NCI-H82 treated with DMSO at 0.1 percent for 48 hours (cell line): Measurements from ENCODE around the gene ZNF564.
"Not testable (repeated sequence)": the region's sequence is repeated elsewhere in the genome, so short reads cannot be mapped to it uniquely, and the experiment has no call there.

ENCODE experiments used
- DNase-seq: peaks from one replicate; lab custom pipeline; 2025; ENCODE audit not compliant: unreplicated experiment; lab: John Stamatoyannopoulos, UW

The ZNF564 gene

DNA sequence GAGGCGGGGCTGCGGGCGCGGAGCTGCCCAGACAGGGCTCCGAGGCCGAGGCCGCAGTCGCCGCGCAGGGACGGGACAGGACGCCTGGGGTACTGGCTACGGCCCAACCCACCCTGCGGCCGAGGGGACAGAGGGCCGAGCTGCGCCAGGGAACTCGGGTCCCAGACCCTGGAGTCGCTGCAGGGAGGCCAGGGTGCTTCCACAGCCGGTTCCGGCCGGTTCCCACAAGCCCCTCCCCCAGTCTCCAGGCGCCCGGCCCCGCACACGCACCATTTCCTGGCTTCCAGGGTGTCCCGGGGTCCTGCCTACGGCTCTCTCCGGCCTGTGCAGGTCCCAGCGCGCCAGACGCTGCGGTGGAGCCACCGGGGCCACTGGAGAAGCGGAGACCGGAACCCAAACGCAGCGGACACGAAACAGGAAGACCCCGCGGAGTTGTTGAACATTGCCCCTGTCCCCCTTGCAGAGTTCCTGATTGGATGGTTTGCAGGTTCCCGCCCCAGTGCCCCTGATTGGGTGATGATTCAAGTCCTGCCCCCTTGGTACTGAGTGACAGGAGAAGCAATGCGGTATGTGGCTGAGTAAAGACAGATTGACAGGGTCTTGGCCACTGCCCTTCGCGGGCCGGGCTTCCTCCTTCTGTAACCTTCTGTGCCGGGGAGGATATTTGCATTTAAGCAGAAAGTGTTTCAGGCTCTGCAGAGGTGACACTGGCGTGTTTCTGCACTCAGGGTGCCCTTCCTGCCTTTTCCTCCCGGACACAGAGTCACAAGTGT is at the start of gene ZNF564:
ZNF564 (minus strand) TSS at position 423 of the 773 bp plus-strand sequence; CDS start at position 273, 150 bp downstream.
- DNase-seq: peak; percentile 100

DNA sequence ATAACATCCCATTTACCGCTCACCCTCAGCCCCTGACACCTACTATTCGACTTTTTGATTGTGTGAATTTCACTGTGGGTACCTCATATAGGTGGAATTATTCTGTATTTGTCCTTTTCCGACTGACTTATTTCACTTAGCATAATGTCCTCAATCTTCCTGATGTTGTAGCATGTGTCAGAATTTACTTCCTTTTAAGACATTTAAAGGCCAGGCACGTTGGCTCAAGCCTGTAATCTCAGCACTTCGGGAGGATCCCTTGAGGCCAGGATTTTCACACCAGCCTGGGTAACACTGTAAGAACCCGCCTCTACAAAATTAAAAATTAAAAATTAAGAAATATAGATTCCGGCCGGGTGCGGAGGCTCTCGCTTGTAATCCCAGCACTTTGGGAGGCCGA is 46.3 kb upstream of the ZNF564 start:
- no peak for DNase-seq

DNA sequence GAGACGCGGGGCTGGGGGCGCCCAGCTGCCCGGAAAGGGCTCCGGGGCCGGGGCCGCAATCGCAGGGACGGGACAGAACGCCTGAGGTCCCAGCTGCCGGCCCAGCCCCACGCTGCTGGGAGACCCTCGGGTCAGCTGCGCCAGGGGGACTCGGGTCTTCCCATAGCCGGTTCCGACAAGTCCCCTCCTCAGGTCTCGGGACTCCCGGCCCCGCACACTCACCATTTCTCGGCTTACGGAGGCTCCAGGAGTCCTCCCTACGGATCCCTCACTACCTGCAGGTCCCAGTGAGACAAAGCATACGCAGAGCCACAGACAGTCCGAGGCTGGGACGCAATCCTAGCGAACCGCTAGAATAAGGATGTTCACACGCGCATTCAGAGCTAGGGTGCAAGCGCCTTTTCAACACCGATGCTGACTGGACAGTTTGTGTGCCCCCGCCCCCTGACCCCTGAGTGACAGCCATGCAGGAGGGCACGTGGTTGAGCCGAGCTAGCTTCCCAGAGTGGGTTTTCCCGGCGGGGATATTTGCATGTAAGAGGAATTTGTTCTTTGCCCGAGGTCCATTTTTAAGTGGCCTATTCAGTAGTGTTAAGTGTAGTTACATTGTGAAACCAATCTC is 45.8 kb upstream of the ZNF564 start:
- DNase-seq: no peak

DNA sequence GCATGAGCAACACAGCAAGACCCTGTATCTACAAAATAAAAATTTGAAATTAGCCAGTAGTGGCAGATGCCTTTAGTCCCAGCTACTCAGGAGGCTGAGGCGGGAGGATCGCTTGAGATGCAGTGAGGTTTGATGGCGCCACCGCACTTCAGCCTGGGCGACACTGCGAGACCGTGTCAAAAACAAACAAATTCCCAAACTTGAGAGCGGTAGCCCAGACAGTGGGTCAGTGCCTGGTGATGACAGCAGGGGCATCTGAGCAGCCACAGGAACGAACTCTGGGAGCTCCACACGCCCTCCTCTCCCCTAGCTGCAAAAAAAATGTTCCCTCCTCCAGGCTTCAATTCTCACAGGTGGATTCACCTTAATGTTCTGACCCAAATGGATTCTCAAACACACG is 45.2 kb upstream of the ZNF564 start:
- DNase-seq: no peak

DNA sequence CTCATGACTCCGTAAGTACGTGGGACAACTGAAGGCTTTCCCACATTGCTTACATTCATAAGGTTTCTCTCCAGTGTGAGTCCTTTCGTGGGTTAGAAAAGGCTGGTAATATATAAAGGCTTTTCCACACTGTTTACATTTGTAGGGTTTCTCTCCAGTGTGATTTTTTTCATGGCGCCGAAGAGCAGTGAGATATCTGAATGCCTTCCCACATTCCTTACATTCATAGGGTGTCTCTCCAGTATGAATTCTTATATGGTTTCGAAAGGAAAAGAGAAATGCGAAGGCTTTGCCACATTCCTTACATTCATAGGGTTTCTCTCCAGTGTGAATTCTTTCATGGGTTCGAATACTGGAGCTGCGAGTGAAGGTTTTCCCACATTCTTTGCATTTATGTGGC is 29.8 kb upstream of the ZNF564 start:
- DNase-seq: no peak

DNA sequence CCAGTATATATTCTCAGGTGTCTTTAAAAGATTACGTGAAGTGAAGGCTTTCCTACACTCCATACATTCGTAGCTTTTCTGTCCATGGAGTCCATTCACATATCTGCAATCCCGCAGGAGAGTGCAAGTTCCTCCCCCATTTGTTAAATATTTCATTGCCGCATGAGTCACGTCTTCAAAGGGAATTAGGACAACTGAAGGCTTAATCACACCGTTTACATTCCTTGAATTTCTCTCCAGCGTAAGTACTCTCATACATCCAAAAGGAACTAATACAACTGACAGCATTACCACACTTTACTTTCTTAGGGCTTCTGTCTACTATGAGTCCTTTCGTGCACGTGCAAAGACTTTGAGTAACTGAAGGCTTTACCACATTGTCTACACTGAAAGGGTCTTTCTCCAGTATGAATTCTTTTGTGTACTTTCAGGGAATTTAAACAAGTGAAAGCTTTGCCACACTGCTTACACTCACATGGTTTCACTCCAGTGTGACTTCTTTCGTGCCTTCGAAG is 29.0 kb upstream of the ZNF564 start:
- no peak for DNase-seq

DNA sequence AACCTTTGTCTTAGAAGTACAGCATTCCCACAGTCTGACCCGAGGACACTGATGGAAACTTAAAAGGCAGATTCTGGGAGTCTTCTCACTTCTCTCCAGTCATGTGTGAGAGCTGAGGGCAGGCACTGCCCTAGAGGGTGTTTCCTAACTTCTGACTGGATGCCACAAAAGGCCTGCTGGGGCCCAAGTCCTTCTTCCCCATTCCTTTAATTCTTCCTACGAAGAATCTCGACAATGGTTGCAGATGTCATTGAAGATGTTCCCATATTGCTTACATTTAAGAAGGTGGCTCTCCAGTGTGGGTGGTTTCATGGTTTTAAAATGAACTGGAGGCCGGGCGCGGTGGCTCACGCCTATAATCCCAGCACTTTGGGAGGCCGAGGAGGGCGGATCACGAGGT is 27.4 kb upstream of the ZNF564 start:
- DNase-seq: no peak

DNA sequence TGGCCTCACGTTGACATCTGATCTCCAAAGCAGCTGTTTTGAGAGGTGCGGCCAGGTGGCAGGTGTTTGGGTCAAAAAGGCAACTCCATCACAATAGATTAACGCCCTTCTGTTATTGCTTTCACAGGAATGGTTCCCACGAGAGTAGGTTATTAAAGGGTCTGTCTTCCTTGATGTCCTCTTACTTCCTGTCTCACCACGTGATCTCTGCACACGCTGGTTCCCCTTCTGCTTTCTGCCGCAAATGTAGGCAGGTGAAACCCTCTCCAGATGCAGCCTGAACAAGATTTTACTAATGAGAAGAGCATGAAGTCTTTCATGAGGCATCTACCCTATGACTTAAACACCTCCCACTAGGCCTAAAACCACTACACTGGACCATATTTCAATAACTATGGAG is 22.8 kb upstream of the ZNF564 start:
- no peak for DNase-seq

DNA sequence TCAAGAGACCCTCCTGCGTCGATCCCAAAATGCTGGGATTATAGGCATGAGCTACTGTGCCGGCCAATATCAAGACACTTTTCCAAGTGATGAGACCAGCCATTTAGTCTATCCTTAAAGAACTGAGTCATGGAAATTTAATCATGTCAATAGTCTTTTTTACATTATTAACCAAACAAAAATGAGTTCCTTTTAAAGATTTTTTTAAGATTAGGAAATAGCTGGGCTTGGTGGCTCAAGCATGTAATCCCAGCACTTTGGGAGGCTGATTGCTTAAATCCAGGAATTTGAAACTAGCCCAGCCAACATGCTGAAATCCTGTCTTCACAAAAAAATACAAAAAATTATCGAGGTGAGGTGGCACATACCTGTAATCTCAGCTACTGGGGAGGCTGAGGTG is 16.7 kb upstream of the ZNF564 start:
- no peak for DNase-seq

DNA sequence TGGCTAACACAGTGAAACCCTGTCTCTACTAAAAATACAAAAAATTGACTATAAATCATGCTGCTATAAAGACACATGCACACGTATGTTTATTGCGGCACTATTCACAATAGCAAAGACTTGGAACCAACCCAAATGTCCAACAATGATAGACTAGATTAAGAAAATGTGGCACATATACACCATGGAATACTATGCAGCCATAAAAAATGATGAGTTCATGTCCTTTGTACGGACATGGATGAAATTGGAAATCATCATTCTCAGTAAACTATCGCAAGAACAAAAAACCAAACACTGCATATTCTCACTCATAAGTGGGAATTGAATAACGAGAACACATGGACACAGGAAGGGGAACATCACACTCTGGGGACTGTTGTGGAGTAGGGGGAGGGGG is 15.1 kb upstream of the ZNF564 start:
- DNase-seq: not testable (repeated sequence)

DNA sequence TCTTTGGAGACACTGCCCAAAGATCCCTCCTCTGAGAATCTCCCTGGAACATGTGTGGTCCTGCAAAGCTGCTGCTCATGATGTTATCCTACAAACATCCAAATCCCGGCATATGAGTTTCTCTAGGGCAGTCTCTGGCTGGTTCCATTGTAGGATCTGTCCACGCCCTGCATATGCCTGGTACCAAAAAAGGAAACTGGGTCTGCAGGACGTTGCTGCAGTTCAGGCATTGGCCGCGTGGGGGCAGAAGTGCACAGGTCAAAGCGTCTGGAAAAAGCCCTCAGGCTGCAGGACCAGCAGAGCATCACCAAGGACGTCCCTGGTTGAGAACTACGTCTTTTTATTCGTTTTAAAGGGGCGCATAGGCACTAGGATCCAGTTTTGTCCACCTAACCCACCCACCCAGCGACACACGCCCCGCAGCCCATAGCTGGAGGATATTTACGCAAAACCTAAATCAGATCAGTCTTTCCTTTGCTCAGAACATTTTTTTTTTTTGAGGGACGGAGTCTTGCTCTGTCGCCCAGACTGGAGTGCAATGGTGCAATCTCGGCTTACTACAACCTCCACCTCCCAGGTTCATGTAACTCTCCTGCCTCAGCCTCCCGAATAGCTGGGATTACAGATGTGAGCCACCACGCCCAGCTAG is 12.9 kb upstream of the ZNF564 start:
- peak; percentile 82 for DNase-seq

DNA sequence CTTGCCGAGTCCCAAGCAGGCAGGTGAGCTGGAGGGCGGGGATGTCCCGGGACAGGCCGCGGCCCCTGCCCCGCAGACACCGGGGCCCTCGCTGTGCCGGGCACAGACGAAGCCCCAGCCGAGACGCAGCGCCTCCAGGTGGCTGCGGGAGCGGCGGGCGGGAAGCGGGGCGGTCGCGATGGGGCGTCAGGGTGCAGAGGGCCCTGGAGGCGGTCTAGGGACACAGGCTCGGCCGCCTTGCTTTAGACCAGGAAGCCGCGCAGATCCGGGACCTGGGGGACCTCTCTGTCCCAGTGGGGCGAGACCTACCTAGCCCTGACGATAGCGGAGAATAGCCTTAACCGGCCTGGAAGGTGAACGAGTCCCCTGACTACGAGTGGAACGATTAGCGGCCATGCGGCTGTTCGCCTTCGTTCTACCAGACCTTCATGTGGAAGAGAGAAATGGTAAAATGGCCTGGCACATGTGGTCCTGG is 4.2 kb upstream of the ZNF564 start:
- DNase-seq: no peak

DNA sequence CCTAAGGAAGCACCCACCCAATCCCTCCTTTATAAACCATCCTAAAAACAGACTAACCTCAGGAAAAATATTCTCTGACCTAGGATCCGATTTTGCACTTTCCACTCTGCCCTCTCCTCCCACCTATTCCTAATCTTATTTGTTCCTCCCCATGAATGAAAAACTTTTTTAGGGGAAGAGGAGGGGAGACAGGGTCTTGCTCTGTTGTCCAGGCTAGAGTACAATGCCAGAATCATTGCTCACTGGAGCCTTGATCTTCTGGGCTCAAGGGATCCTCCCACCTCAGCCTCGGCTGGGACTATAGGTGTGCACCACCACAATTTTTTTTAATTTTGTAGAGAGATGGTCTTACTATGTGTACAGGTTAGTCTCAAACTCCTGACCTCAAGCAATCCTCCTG is 4.4 kb downstream of the ZNF564 start:
- no peak for DNase-seq

DNA sequence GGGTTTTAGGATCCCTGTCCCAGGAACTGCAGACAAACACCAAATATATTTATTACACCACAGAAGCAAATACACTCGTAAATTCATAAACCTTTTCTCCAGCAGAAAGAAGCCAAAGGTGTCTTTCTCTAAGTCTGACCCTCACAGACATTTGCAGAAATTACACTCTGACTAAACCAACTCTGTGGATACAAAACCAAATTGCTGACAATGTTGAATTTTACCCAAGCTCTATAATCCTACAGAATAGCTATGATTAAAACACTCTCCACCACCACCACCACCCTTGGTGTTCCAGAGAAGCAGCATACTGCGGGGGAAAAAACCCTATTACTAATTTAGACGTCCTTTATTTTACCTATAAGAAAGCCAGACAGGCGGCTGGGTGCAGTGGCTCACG is 5.2 kb downstream of the ZNF564 start:
- DNase-seq: no peak

DNA sequence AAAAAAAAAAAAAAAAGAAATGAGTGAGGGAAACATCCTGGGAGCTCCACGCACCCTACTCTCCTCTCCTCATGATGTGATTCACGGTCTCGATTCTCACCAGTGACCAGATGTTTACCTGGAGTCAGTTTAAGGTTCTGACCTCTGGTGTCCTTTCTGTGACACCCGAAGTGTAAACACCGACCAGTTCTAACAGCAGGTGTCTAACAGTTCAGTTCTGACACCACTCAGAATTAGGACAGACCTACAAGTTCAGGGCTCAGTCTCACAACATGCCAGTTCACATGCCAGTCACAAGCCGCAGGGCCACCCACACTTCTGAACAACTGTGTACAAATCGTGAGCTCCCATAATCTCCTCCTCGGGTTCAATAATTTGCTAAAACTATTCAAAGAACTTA is 6.0 kb downstream of the ZNF564 start:
- DNase-seq: no peak

DNA sequence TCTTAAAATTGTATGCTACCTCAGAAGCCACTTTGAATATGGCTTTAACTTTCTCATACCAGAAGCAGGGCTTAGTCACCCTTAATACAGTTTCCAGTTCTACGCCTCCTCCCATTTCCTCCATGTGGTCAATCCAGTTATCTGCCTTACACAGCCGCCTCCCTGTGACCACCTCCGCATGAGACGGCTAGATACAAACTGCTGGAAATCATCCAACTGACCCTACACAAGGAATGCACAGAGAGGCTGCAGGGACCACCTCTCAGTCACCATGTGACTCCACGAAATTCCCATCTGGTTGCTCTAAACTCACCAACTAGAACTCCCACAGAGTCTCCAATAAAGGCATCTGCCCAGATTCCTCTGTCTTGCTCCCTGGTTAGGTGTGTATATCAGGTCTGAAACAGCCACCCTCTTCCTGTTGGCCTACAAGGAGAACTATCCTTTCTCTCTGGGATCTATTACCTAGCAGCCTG is 6.8 kb downstream of the ZNF564 start:
- no peak for DNase-seq

DNA sequence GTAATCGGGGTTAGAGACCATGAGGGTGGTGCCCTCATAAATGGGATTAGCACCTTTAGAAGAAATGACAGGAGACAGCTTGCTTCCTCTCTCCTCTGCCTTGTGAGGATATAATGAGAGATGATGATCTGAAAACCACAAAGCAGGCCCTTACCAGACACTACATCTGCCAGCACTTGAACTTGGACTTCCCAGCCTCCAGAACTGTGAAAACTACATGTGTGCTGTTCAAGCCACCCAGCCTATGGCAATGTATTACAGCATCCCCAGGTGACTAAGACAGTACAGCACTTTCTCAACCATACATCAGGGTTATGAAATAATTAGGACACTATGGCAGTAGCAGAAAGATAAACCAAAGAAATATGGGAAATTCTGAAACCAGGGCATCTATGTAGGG is 7.4 kb downstream of the ZNF564 start:
- no peak for DNase-seq

DNA sequence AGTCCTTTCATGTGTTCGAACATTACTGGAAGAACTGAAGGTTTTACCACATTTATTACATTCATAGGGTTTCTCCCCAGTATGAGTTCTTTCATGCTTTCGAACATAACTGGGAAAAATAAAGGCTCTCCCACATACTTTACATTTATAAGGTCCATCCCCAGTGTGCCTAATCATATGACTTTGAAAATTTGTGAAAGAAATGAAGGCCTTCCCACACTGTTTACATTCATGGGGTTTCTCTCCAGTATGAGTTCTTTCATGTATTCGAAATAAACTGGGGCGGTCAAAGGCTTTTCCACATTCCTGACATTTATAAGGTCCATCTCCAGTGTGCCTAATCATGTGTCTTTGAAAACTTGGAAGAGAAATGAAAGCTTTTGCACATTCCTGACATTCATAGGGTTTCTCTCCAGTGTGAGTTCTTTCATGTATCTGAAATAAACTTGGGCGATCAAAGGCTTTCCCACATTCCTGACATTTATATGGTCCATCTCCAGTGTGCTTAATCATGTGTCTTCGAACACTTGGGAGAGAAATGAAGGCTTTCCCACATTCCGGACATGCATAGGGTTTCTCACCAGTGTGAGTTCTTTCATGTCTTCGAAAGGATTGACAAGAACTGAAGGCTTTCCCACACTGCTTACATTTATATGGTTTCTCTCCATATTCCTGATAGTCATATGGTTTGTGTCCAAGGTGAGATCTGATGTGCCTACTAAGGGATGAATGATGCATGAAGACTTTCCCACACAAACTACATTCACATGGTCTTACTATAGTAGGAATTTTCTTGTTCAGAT is 24.0 kb downstream of the ZNF564 start:
- no peak for DNase-seq

DNA sequence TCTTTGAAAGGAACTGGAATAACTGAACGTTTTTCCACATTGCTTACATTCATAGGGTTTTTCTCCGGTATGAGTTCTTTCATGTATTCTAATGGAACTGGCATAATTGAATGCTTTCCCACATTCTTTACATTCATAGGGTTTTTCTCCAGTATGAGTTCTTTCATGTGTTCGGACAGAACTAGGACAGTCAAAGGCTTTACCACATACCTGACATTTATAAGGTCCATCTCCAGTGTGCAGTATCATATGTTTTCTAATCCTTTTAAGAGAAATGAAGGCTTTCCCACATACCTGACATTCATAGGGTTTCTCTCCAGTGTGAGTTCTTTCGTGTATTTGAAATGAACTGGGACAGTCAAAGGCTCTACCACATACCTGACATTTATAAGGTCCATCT is 24.7 kb downstream of the ZNF564 start:
- DNase-seq: no peak

DNA sequence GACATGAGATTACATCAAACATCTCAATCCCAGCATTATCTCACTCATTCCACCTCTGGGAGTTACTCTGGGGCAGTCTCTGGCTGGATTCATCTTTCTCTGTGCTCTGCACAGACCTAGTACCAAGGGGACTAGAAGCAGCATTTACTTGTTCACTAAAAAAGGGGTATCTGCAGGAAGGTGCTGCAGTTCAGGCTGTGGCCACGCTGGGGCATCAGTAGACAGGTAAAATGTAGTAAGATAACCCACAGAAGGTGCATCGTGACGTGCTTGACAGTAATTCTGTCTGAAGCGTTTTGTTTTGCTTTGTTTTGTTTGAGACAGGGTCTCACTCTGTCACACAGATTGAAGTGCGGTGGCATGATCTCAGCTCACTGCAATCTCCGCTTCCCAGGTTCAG is 29.3 kb downstream of the ZNF564 start:
- DNase-seq: no peak

DNA sequence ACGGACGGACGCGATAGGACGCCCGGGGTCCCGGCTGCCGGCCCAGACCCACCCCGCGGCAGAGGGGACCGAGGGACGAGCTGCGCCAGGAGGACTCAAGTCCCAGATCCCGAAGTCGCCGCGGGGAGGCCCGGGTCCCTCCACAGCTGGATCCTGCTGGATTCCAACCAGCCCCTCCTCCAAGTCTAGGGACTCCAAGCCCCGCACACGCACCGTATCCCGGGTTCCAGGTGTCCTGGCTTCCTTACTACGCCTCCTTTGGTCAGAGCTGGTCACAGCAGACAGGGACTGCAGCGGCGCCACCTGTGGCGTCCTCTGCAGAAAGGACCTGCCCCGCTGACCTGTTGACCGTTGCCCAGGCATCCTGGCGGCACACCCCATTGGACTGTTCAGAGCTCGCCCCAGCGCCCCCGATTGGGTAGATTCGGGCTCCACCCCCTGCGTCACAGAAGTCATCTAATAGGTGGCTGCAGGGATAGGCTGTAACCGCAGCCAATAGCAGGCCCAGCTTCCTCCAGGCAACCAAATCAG is 37.7 kb downstream of the ZNF564 start:
- DNase-seq: no peak
